Measurements from ENCODE around the gene OOSP3.

GRCh38 chr11:59857439-59858434 is 20.8 kb upstream of the OOSP3 start:
- TF ChIP-seq, protein P1, sequence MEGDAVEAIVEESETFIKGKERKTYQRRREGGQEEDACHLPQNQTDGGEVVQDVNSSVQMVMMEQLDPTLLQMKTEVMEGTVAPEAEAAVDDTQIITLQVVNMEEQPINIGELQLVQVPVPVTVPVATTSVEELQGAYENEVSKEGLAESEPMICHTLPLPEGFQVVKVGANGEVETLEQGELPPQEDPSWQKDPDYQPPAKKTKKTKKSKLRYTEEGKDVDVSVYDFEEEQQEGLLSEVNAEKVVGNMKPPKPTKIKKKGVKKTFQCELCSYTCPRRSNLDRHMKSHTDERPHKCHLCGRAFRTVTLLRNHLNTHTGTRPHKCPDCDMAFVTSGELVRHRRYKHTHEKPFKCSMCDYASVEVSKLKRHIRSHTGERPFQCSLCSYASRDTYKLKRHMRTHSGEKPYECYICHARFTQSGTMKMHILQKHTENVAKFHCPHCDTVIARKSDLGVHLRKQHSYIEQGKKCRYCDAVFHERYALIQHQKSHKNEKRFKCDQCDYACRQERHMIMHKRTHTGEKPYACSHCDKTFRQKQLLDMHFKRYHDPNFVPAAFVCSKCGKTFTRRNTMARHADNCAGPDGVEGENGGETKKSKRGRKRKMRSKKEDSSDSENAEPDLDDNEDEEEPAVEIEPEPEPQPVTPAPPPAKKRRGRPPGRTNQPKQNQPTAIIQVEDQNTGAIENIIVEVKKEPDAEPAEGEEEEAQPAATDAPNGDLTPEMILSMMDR (IDR thresholded peaks at IDR 0.05), result no peak
- no peak for TF ChIP-seq POLR2A (IDR thresholded peaks at IDR 0.05)

Data from ovary (tissue), 3 donors.